SK-N-SH (cell line): ENCODE data around the gene MT1E.

ENCODE experiments used
- CTCF ChIP-seq: fragments of 200-600 bp; sonication (generic); IDR thresholded peaks from 2 replicates; pipeline ENCODE4 v1.6.1; 2017; ENCODE audit warnings: antibody characterized with exemption, mild to moderate bottlenecking, moderate library complexity
- EP300 ChIP-seq, 2 experiments: IDR thresholded peaks; 2 replicates each; pipeline versions ENCODE4 v1.4.0 to v1.6.1; 2012; ENCODE audit warnings: borderline replicate concordance in 1 of 2, low read depth in 1 of 2, low read length in 1 of 2
- JUND ChIP-seq: IDR thresholded peaks from 2 replicates; pipeline ENCODE4 v1.4.0; 2012
- RAD21 ChIP-seq: IDR thresholded peaks from 2 replicates; pipeline ENCODE4 v1.6.1; 2012; ENCODE audit warnings: mild to moderate bottlenecking, low read length
- RCOR1 ChIP-seq: fragments of 150-350 bp; IDR thresholded peaks from 2 replicates; pipeline ENCODE4 v1.6.1; 2017; ENCODE audit warnings: antibody characterized with exemption, low read length
- REST ChIP-seq: IDR thresholded peaks from 2 replicates; pipeline ENCODE4 v1.6.1; 2012; ENCODE audit warnings: mild to moderate bottlenecking, low read depth, low read length, moderate library complexity
- TCF12 ChIP-seq: IDR thresholded peaks from 2 replicates; pipeline ENCODE4 v1.4.0; 2012

- TF ChIP-seq CTCF (no peak), JUND (no peak), RCOR1 (no peak), TCF12 (no peak), RAD21 (no peak), REST (no peak), EP300 (IDR thresholded peaks at IDR 0.05; ENCODE audit: borderline replicate concordance in 1 of 2, low read depth in 1 of 2, low read length in 1 of 2) (no peak)
Measured at GRCh38 chr16:56617212-56618085, 8.1 kb upstream of the MT1E start.
